CD14-positive monocyte (primary cell): ENCODE measurements around the gene PIK3AP1. TPM values are rescaled to one million over a fixed set of nuclear protein-coding genes. Genes with fewer than 3 reads are reported as not detected.
"Not testable (repeated sequence)": the region's sequence is repeated elsewhere in the genome, so short reads cannot be mapped to it uniquely, and the experiment has no call there.

Experiments
- DNase-seq, 3 donors: peaks; one replicate each; pipeline ENCODE4 v3.0.0-alpha.2; 2011 to 2022
- H2AFZ ChIP-seq: 2 replicates; pipeline ENCODE4 v1.6.0; 2012; ENCODE audit warnings: mild to moderate bottlenecking, low read depth, low read length, inconsistent platforms; ENCODE audit not compliant: insufficient read depth, poor library complexity, severe bottlenecking
- H3K27ac ChIP-seq, 2 donors: 1 replicate in 1 of 2; 2 replicates in 1 of 2; pipeline ENCODE4 v1.5.1; 2012 to 2013; ENCODE audit warnings: low read length in 2 of 2, control low read depth in 1 of 2, inconsistent platforms in 1 of 2, low read depth in 1 of 2, mild to moderate bottlenecking in 1 of 2
- H3K27me3 ChIP-seq, 2 donors: one replicate each; pipeline versions ENCODE4 v1.6.0 to v1.6.1; 2011 to 2013; ENCODE audit warnings: low read length in 2 of 2; ENCODE audit not compliant: control insufficient read depth in 2 of 2, insufficient read depth in 2 of 2
- H3K36me3 ChIP-seq, 2 donors: replicated peaks in 1 of 2; 1 replicate in 1 of 2; 2 replicates in 1 of 2; pipeline versions ENCODE4 v1.5.1 to v1.6.1; 2012 to 2013; ENCODE audit warnings: low read length in 2 of 2, control low read depth in 1 of 2, inconsistent platforms in 1 of 2, mild to moderate bottlenecking in 1 of 2; ENCODE audit not compliant: insufficient read depth in 2 of 2, control insufficient read depth in 1 of 2
- H3K4me1 ChIP-seq, 2 donors: 1 replicate in 1 of 2; 2 replicates in 1 of 2; pipeline versions ENCODE4 v1.5.1 to v1.6.1; 2012 to 2013; ENCODE audit warnings: low read length in 2 of 2, control low read depth in 1 of 2, inconsistent platforms in 1 of 2, mild to moderate bottlenecking in 1 of 2, moderate library complexity in 1 of 2; ENCODE audit not compliant: insufficient read depth in 2 of 2, control insufficient read depth in 1 of 2
- H3K4me2 ChIP-seq: replicated peaks from 2 replicates; pipeline ENCODE3; 2012; ENCODE audit warnings: low read length, moderate library complexity, mild to moderate bottlenecking; ENCODE audit not compliant: poor library complexity, severe bottlenecking; ENCODE audit errors: extremely low read depth
- H3K4me3 ChIP-seq, 3 experiments: fragments of 200-600 bp in 1 of 3; sonication (generic) in 1 of 3; replicated peaks in 1 of 3; 1 replicate in 2 of 3; 2 replicates in 1 of 3; pipeline ENCODE4 v1.5.1; 2011 to 2013; ENCODE audit warnings: low read length in 3 of 3, mild to moderate bottlenecking in 3 of 3, control low read depth in 2 of 3, low read depth in 2 of 3, inconsistent platforms in 1 of 3, moderate library complexity in 1 of 3
- H3K79me2 ChIP-seq: 2 replicates; pipeline ENCODE4 v1.6.0; 2012; ENCODE audit warnings: mild to moderate bottlenecking, control low read depth, inconsistent platforms, low read length, moderate library complexity; ENCODE audit not compliant: insufficient read depth
- H3K9ac ChIP-seq: 2 replicates; pipeline ENCODE4 v1.6.0; 2017; ENCODE audit warnings: low read length, mild to moderate bottlenecking; ENCODE audit not compliant: insufficient read depth, poor library complexity, severe bottlenecking
- H3K9me3 ChIP-seq, 2 donors: replicated peaks in 1 of 2; 1 replicate in 1 of 2; 2 replicates in 1 of 2; pipeline versions ENCODE4 v1.5.1 to v1.6.1; 2012 to 2013; ENCODE audit warnings: low read length in 2 of 2, control low read depth in 1 of 2; ENCODE audit not compliant: control insufficient read depth in 1 of 2, insufficient read depth in 1 of 2
- H4K20me1 ChIP-seq: 2 replicates; pipeline ENCODE4 v1.6.0; 2012; ENCODE audit warnings: mild to moderate bottlenecking, low read length, control low read depth, moderate library complexity; ENCODE audit not compliant: insufficient read depth
- H3K27ac Mint-ChIP-seq, 7 donors: one replicate each; pipeline ENCODE4 v1.8.0; 2020; ENCODE audit warnings: mild to moderate bottlenecking in 7 of 7, mixed read lengths in 7 of 7, moderate library complexity in 6 of 7, inconsistent platforms in 2 of 7
- H3K27me3 Mint-ChIP-seq, 3 donors: one replicate each; pipeline ENCODE4 v1.8.0; 2021 to 2022; ENCODE audit warnings: low read depth in 3 of 3, mild to moderate bottlenecking in 3 of 3, mixed read lengths in 3 of 3, moderate library complexity in 3 of 3, inconsistent platforms in 1 of 3
- H3K36me3 Mint-ChIP-seq, 2 donors: one replicate each; pipeline ENCODE4 v1.8.0; 2020; ENCODE audit warnings: mixed read lengths in 2 of 2, inconsistent platforms in 1 of 2, mild to moderate bottlenecking in 1 of 2
- H3K4me1 Mint-ChIP-seq: one replicate; pipeline ENCODE4 v1.8.0; 2020; ENCODE audit warnings: mild to moderate bottlenecking, mixed read lengths
- H3K4me3 Mint-ChIP-seq, 2 donors: one replicate each; pipeline ENCODE4 v1.8.0; 2020; ENCODE audit warnings: mild to moderate bottlenecking in 2 of 2, mixed read lengths in 2 of 2, moderate library complexity in 1 of 2
- H3K9me3 Mint-ChIP-seq, 7 donors: one replicate each; pipeline ENCODE4 v1.8.0; 2020 to 2022; ENCODE audit warnings: mixed read lengths in 7 of 7, mild to moderate bottlenecking in 6 of 7, moderate library complexity in 6 of 7, inconsistent platforms in 2 of 7
- WGBS: methylation state at CpG from one replicate; pipeline ENCODE4 v1.1.5; 2013; ENCODE audit warnings: missing lambda C conversion rate; ENCODE audit not compliant: insufficient coverage; 5-methylcytosine and 5-hydroxymethylcytosine counted together
- intact Hi-C, 2 donors: fragments of 100-400 bp; cut with micrococcal nuclease; formaldehyde crosslinking; loops; one replicate each; pipeline versions ENCODE4 v1.15.0 to v1.15.1; 2023
- polyA plus RNA-seq, 3 donors: library from polyadenylated mRNA; depleted of rRNA in 1 of 3; unstranded in 2 of 3; stranded (reverse) in 1 of 3; fragments of 300-500 nt in 2 of 3; fragments of >200 nt in 1 of 3; fragmentation: Illumina TruSeq in 2 of 3; gene quantifications; 1 replicate in 2 of 3; 2 replicates in 1 of 3; pipeline ENCODE4 v1.2.3, GENCODE V29; 2012 to 2021
- TF ChIP-seq, protein P1 (sequence below): fragments of 200-600 bp; IDR thresholded peaks from one replicate; pipeline ENCODE4 v1.8.0; 2022; ENCODE audit warnings: antibody characterized with exemption, mild to moderate bottlenecking

Gene PIK3AP1
- polyA plus RNA-seq, 3 donors, result 95.5 to 157 (median 112) TPM

DNA sequence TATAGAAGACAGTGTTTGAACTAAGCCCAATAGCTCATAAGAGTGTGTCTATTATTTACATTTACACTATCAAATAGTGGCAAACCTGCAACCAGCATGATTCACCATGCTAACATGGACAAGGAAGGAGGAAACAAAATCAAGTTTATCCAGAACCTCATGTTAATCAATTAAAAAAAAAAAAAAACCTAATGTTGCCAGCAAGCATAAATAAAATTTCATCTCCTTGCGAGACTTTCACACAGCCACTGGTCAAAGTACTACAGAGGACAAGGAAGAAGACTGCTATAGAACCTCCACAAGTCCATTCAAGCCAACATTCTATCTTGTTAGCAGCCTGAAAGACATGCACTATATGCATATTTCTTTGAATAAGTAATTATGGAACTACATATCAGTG, 143.2 kb downstream of the PIK3AP1 start:
- Histone ChIP-seq H3K9ac (no peak overlapping the region), H3K79me2 (peaks cover 99% of the 10 kb centered on the region), H3K4me2 (no peak overlapping the region), H3K36me3 (peaks cover 15 to 37% of the 10 kb centered on the region in 2 donors), H3K27ac (no peak overlapping the region), H3K4me3 (no peak overlapping the region), H4K20me1 (peaks cover 98% of the 10 kb centered on the region), H3K4me1 (peaks cover 0 to 10% of the 10 kb centered on the region in 2 donors), H3K9me3 (no peaks in the 10 kb centered on the region), H3K27me3 (no peaks in the 10 kb centered on the region), H2AFZ (no peak overlapping the region)
- peaks cover 0 to 4% (median 0%) of the 10 kb centered on the region in 7 donors for H3K9me3 Mint-ChIP-seq
- peaks cover 31 to 42% of the 10 kb centered on the region in 2 donors for H3K36me3 Mint-ChIP-seq
- DNase-seq, result no peak
- intact Hi-C loops, result no loop called here
- WGBS, result no CpG with 5 or more reads among the region's 1 CpG
- TF ChIP-seq, protein P1, sequence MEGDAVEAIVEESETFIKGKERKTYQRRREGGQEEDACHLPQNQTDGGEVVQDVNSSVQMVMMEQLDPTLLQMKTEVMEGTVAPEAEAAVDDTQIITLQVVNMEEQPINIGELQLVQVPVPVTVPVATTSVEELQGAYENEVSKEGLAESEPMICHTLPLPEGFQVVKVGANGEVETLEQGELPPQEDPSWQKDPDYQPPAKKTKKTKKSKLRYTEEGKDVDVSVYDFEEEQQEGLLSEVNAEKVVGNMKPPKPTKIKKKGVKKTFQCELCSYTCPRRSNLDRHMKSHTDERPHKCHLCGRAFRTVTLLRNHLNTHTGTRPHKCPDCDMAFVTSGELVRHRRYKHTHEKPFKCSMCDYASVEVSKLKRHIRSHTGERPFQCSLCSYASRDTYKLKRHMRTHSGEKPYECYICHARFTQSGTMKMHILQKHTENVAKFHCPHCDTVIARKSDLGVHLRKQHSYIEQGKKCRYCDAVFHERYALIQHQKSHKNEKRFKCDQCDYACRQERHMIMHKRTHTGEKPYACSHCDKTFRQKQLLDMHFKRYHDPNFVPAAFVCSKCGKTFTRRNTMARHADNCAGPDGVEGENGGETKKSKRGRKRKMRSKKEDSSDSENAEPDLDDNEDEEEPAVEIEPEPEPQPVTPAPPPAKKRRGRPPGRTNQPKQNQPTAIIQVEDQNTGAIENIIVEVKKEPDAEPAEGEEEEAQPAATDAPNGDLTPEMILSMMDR, result no peak
- H3K4me3 Mint-ChIP-seq, result no peak overlapping the region
- H3K4me1 Mint-ChIP-seq, result peaks cover 39% of the 10 kb centered on the region
- H3K27ac Mint-ChIP-seq, result peak overlapping the region in 5 of 7 donors; percentile 16 to 62 (median 37)
- H3K27me3 Mint-ChIP-seq, result no peaks in the 10 kb centered on the region

DNA sequence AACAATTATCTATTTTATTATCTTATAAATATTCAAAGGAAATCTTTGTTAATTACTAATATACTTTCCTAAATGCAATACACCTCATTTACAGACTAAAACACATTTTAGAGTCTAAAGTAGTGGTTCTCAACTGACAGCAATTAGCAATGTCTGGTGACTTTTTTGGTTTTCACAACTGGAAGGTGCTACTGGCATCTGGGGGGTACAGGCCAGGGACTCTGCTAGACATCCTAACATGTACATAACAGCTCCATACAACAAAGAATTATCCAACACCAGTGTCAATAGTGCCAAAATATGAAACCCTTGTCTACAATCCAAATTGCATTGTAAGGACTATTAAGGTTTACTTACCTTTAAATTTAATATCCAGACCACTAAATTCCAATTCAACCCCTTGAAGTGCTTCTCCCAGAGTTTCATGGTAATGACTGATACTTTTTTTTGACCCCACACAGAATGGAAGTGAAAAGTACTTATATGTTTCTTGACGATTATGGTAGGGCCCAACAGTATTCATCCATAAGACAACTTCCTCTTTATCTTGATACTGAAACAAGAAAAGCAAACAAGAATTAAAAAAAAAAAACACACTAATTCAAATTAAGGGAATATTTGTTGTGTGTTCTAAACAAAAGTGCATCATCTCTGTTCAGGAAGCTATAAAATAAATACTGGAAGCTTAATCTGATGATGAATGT, 143.9 kb downstream of the PIK3AP1 start:
- peaks cover 0 to 10% of the 10 kb centered on the region in 2 donors for H3K4me1 ChIP-seq
- peaks cover 98% of the 10 kb centered on the region for H4K20me1 ChIP-seq
- no peak overlapping the region for H2AFZ ChIP-seq
- no peaks in the 10 kb centered on the region for H3K27me3 ChIP-seq
- peak overlapping the region in 1 of 2 donors; percentile 48 for H3K27ac ChIP-seq
- H3K9ac ChIP-seq, result no peak overlapping the region
- intact Hi-C loops, result no loop called here
- H3K4me3 ChIP-seq, result no peak overlapping the region
- peaks cover 15 to 43% of the 10 kb centered on the region in 2 donors for H3K36me3 ChIP-seq
- Mint-ChIP-seq H3K36me3 (peaks cover 36 to 49% of the 10 kb centered on the region in 2 donors), H3K27me3 (no peaks in the 10 kb centered on the region), H3K27ac (peak overlapping the region in 5 of 7 donors; percentile 43 to 74 (median 62)), H3K9me3 (peaks cover 0 to 4% (median 0%) of the 10 kb centered on the region in 7 donors), H3K4me1 (peaks cover 33% of the 10 kb centered on the region), H3K4me3 (no peak overlapping the region)
- no peak for DNase-seq
- H3K4me2 ChIP-seq, result no peak overlapping the region
- peaks cover 99% of the 10 kb centered on the region for H3K79me2 ChIP-seq
- no peaks in the 10 kb centered on the region for H3K9me3 ChIP-seq
- WGBS, result no CpG with 5 or more reads among the region's 1 CpG
- TF ChIP-seq, protein P1, result no peak

DNA sequence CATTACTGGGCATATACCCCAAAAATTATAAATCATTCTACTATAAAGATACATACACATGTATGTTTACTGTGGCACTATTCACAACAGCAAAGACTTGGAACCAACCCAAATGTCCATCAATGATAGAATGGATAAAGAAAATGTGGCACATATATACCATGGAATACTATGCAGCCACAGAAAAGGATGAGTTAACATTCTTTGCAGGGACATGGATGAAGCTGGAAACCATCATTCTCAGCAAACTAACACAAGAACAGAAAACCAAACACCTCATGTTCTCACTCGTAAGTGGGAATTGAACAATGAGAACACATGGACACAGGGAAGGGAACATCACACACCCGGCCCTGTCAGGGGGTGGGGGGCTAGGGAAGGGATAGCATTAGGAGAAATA, 145.8 kb downstream of the PIK3AP1 start:
- peaks cover 99% of the 10 kb centered on the region for H3K79me2 ChIP-seq
- H3K27me3 ChIP-seq, H3K27ac Mint-ChIP-seq, H3K9me3 ChIP-seq, H3K4me3 Mint-ChIP-seq, H3K4me1 ChIP-seq, H3K27me3 Mint-ChIP-seq, H3K27ac ChIP-seq, H2AFZ ChIP-seq, H3K9me3 Mint-ChIP-seq, H3K4me3 ChIP-seq, H3K9ac ChIP-seq, intact Hi-C loops, DNase-seq, H3K4me2 ChIP-seq: not testable (repeated sequence)
- H3K36me3 Mint-ChIP-seq, result peaks cover 42 to 59% of the 10 kb centered on the region in 2 donors
- peaks cover 21% of the 10 kb centered on the region for H3K4me1 Mint-ChIP-seq
- 100% methylated on average over 1 of the region's 2 CpGs for WGBS
- H3K36me3 ChIP-seq, result peaks cover 22 to 58% of the 10 kb centered on the region in 2 donors
- peaks cover 98% of the 10 kb centered on the region for H4K20me1 ChIP-seq
